ENCODE measurements around the gene ZNF157.

GRCh38 chrX:47420265-47420664 lies 49.9 kb downstream of the ZNF157 start:
- TF ChIP-seq EZH2phosphoT487 (IDR thresholded peaks at IDR 0.05; ENCODE audit: low read length) (no peak), CTCF (IDR thresholded peaks at IDR 0.05; ENCODE audit: low read length) (no peak)

Data from MM.1S (cell line).